Astrocyte (in vitro differentiated cells and primary cell): ENCODE measurements around the gene GPR27.

Experiments used
- CTCF ChIP-seq: IDR thresholded peaks from 2 replicates; pipeline ENCODE4 v1.5.1; 2011; ENCODE audit warnings: low read depth, mild to moderate bottlenecking, inconsistent platforms, low read length, moderate library complexity; ENCODE audit not compliant: insufficient read depth
- EZH2 ChIP-seq: IDR thresholded peaks from 2 replicates; pipeline ENCODE4 v1.6.1; 2012; ENCODE audit warnings: mild to moderate bottlenecking, low read length, inconsistent platforms; ENCODE audit not compliant: insufficient read depth

GRCh38 chr3:71776538-71776937 lies 22.9 kb downstream of the GPR27 start:
- TF ChIP-seq CTCF, result no peak
- TF ChIP-seq EZH2, result no peak
